ENCODE measurements around the gene NARF. TPM values are rescaled to one million over a fixed set of nuclear protein-coding genes. Genes with fewer than 3 reads are reported as not detected.

Gene NARF
- polyA plus RNA-seq, 1 donor (not counting 4 experiments of a cell fraction or from before 2014, with no cell fraction given), result 36.8 TPM

GRCh38 chr17:82470065-82470464, 11.5 kb downstream of the NARF start:
- no peak for TF ChIP-seq CTCF (optimal IDR thresholded peaks at IDR 0.05 in 1 of 3, IDR thresholded peaks at IDR 0.05 in 1 of 3, conservative IDR thresholded peaks at IDR 0.05 in 1 of 3; ENCODE audit: extremely low read depth in 1 of 3, insufficient read depth in 2 of 3, low read length in 3 of 3)
- TF ChIP-seq EZH2 (IDR thresholded peaks at IDR 0.05; ENCODE audit: low read length), result no peak
- FAIRE-seq (no peak), DNase-seq (ENCODE audit: low read depth, low spot score) (no peak)
- H3K4me2 ChIP-seq (ENCODE audit: control insufficient read depth, extremely low read depth, insufficient read depth, low read depth, low read length), result no peak overlapping the region
- H3K79me2 ChIP-seq (ENCODE audit: control insufficient read depth, insufficient read depth, low read length), result no peaks in the 10 kb centered on the region
- H3K4me3 ChIP-seq (ENCODE audit: control insufficient read depth in 2 of 3, extremely low read depth in 1 of 3, insufficient read depth in 2 of 3, low read depth in 1 of 3, low read length in 3 of 3), result no peak overlapping the region
- no peak overlapping the region for H3K9ac ChIP-seq (ENCODE audit: control insufficient read depth, extremely low read depth, insufficient read depth, low read length)
- dilution Hi-C loops (cut with MboI; ENCODE audit: extremely low pct_ligation_motif_present, low sequenced_read_pairs), result no loop called here
- H3K9me1 ChIP-seq (ENCODE audit: control insufficient read depth, extremely low read depth, insufficient read depth, low read length), result no peaks in the 10 kb centered on the region
- no peaks in the 10 kb centered on the region for H3K4me1 ChIP-seq (ENCODE audit: control insufficient read depth, extremely low read depth, insufficient read depth, low read length)
- no peaks in the 10 kb centered on the region for H3K27me3 ChIP-seq (ENCODE audit: control insufficient read depth, extremely low read depth, insufficient read depth, low read length)
- no peak overlapping the region for H2AFZ ChIP-seq (ENCODE audit: control insufficient read depth, low read length)
- H3K9me3 ChIP-seq (ENCODE audit: control insufficient read depth, low read depth, low read length), result no peaks in the 10 kb centered on the region
- peaks cover under 1 to 8% of the 10 kb centered on the region in 2 experiments for H3K36me3 ChIP-seq (ENCODE audit: control insufficient read depth in 2 of 2, extremely low read depth in 1 of 2, insufficient read depth in 2 of 2, low read length in 2 of 2)
- H3K27ac ChIP-seq (ENCODE audit: control insufficient read depth, insufficient read depth, low read length), result no peak overlapping the region
- H4K20me1 ChIP-seq (ENCODE audit: control insufficient read depth, extremely low read depth, insufficient read depth, low read length), result no peaks in the 10 kb centered on the region

GRCh38 chr17:82474223-82475010, 15.9 kb downstream of the NARF start:
- H3K4me3 ChIP-seq (ENCODE audit: control insufficient read depth in 2 of 3, extremely low read depth in 1 of 3, insufficient read depth in 2 of 3, low read depth in 1 of 3, low read length in 3 of 3), result no peak overlapping the region
- H3K4me2 ChIP-seq (ENCODE audit: control insufficient read depth, extremely low read depth, insufficient read depth, low read depth, low read length), result no peak overlapping the region
- no peak overlapping the region for H3K27ac ChIP-seq (ENCODE audit: control insufficient read depth, insufficient read depth, low read length)
- H3K27me3 ChIP-seq (ENCODE audit: control insufficient read depth, extremely low read depth, insufficient read depth, low read length), result no peaks in the 10 kb centered on the region
- no peaks in the 10 kb centered on the region for H3K79me2 ChIP-seq (ENCODE audit: control insufficient read depth, insufficient read depth, low read length)
- H3K9me1 ChIP-seq (ENCODE audit: control insufficient read depth, extremely low read depth, insufficient read depth, low read length), result no peaks in the 10 kb centered on the region
- H2AFZ ChIP-seq (ENCODE audit: control insufficient read depth, low read length), result no peak overlapping the region
- peaks cover 6 to 7% of the 10 kb centered on the region in 2 experiments for H3K36me3 ChIP-seq (ENCODE audit: control insufficient read depth in 2 of 2, extremely low read depth in 1 of 2, insufficient read depth in 2 of 2, low read length in 2 of 2)
- dilution Hi-C loops (cut with MboI; ENCODE audit: extremely low pct_ligation_motif_present, low sequenced_read_pairs), result no loop called here
- no peaks in the 10 kb centered on the region for H3K9me3 ChIP-seq (ENCODE audit: control insufficient read depth, low read depth, low read length)
- no peak for DNase-seq (ENCODE audit: low read depth, low spot score)
- TF ChIP-seq CTCF (optimal IDR thresholded peaks at IDR 0.05 in 1 of 3, IDR thresholded peaks at IDR 0.05 in 1 of 3, conservative IDR thresholded peaks at IDR 0.05 in 1 of 3; ENCODE audit: extremely low read depth in 1 of 3, insufficient read depth in 2 of 3, low read length in 3 of 3) (no peak), EZH2 (IDR thresholded peaks at IDR 0.05; ENCODE audit: low read length) (no peak)
- no peaks in the 10 kb centered on the region for H3K4me1 ChIP-seq (ENCODE audit: control insufficient read depth, extremely low read depth, insufficient read depth, low read length)
- no peak for FAIRE-seq
- H3K9ac ChIP-seq (ENCODE audit: control insufficient read depth, extremely low read depth, insufficient read depth, low read length), result no peak overlapping the region
- no peaks in the 10 kb centered on the region for H4K20me1 ChIP-seq (ENCODE audit: control insufficient read depth, extremely low read depth, insufficient read depth, low read length)

Measured in keratinocyte (primary cell).